NCI-H2196 (cell line): ENCODE measurements around the gene NMNAT2.
"Not testable (repeated sequence)": the region's sequence is repeated elsewhere in the genome, so short reads cannot be mapped to it uniquely, and the experiment has no call there.

ENCODE experiments used
- DNase-seq: peaks from one replicate; lab custom pipeline; 2025; ENCODE audit not compliant: unreplicated experiment; lab: John Stamatoyannopoulos, UW

The NMNAT2 gene

DNA sequence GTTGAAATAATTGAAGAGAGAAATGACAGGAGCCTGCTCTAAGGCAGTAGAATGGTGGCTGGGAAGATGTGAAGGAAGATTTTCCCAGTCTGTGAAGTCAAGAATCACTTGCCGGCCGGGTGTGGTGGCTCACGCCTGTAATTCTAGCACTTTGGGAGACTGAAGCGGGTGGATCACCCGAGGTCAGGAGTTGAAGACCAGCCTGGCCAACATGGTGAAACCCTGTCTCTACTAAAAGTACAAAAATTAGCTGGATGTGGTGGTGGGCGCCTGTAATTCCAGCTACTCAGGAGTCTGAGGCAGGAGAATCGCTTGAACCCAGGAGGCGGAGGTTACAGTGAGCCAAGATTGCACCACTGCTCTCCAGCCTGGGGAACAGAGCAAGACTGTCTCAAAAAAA lies 177.3 kb downstream of the NMNAT2 start:
- not testable (repeated sequence) for DNase-seq

DNA sequence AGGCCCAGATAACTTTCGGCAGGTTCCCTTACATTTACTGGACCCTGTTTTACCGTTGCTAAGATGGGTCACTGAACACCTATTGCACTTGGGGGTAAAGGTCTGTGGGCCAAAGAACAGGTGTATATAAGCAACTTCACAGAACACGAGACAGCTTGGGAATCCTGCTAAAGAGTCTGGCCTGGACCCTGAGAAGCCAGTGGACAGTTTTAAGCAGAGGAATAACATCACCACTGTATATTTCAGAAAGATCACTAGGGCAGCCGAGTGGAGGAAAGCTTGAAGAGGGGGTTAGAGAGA lies 177.7 kb downstream of the NMNAT2 start:
- DNase-seq: no peak

DNA sequence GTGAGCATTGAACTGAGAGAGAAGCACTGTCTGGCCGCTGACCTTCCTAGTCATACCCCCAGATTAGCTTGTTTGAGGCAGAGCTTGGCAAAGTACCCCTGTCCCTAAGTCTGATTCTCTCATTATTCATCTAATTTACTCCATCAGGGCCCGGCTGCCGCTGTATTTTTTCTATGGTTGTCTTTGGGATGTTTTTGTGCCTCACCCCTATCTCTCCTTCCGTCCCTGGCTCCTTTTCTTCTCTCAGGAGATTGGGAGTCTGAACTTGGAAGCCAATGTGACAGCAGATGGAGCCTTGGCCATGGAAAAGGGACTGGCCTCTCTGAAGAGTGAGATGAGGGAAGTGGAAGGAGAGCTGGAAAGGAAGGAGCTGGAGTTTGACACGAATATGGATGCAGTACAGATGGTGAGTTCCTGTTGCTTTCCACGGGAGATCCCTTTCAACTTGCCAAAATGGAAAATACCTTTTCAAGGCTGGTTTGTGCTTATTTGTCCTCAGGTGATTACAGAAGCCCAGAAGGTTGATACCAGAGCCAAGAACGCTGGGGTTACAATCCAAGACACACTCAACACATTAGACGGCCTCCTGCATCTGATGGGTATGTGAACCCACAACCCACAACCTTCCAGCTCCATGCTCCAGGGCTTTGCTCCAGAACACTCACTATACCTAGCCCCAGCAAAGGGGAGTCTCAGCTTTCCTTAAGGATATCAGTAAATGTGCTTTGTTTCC lies 178.2 kb downstream of the NMNAT2 start:
- DNase-seq: no peak

DNA sequence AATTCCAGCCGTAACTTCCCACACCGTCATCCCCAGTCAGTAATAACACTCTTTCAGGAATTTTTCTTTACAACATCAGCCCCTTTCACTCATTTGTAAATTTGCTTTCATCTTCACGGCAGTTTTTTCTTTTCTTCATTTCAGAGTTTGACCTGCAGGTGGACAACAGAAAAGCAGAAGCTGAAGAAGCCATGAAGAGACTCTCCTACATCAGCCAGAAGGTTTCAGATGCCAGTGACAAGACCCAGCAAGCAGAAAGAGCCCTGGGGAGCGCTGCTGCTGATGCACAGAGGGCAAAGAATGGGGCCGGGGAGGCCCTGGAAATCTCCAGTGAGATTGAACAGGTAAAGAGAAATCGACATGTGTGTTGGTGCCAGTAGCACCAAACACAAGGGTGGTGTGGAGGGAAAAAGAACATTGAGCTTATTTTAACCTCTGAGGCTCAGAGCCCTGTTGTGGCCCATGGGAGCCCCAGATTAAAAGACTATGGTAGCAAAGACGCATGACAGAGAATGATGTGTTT lies 178.9 kb downstream of the NMNAT2 start:
- no peak for DNase-seq

DNA sequence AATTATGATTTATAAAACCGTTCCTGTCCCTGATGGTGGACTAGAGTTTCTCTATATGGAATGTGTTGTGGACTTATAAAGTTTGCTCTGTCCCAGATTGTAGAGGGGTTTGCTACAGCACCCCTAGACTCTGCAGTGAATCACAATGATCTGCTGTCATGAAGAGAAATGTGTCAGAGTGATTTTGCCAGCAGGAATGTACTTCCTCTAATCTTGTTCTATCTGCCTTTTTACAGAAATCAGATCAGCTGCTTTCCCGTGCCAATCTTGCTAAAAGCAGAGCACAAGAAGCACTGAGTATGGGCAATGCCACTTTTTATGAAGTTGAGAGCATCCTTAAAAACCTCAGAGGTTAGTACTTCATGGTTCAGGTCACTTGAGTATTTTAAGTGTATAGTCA lies 180.1 kb downstream of the NMNAT2 start:
- no peak for DNase-seq

DNA sequence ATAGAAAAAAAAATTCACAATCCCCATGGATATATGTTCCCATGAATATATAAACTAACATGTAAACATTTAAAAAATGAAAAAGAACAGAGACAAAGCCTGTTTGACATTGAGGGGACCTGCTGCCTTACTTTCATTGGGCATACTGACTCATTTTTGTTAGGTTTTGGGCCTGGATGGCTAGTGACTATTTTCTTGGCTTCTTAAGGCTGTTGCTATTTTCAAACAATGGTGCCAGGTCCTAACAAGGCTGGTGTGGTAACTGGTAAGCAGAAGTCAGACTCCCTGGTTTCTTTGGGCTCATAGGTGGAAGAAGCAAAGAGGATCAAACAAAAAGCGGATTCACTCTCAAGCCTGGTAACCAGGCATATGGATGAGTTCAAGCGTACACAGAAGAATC lies 181.1 kb downstream of the NMNAT2 start:
- DNase-seq: no peak

DNA sequence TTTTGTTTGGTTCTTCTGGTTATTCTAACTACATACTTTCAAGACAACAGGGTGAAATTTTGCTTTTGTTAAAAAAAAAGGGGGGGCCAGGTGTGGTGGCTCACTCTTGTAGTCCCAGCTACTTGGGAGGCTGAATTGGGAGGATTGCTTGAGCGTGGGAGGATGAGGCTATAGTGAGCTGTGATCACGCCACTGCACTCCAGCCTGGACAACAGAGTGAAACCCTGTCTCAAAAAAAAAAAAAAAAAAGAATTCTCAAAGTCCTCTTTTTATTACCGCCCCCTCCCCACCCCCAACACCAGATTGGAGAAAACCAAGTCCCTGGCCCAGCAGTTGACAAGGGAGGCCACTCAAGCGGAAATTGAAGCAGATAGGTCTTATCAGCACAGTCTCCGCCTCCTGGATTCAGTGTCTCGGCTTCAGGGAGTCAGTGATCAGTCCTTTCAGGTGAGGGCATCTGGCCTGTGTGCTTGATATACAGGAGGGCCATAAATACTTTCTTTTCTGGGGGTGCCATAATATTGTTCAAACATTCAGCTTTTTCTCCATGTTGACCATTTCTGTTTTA lies 181.9 kb downstream of the NMNAT2 start:
- no peak for DNase-seq

DNA sequence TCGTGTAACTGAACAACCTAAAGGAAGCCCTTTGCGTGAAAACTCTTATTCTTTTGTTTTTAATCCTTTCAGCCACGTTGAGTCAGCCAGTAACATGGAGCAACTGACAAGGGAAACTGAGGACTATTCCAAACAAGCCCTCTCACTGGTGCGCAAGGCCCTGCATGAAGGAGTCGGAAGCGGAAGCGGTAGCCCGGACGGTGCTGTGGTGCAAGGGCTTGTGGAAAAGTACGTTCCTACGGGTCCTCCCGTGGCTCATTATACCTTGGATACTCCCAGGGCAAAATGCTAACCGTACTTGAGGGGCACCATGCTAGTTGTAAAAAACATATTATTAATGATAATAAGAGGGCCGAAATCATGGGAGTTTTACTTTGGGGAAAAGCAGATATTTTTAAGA lies 182.7 kb downstream of the NMNAT2 start:
- no peak for DNase-seq

DNA sequence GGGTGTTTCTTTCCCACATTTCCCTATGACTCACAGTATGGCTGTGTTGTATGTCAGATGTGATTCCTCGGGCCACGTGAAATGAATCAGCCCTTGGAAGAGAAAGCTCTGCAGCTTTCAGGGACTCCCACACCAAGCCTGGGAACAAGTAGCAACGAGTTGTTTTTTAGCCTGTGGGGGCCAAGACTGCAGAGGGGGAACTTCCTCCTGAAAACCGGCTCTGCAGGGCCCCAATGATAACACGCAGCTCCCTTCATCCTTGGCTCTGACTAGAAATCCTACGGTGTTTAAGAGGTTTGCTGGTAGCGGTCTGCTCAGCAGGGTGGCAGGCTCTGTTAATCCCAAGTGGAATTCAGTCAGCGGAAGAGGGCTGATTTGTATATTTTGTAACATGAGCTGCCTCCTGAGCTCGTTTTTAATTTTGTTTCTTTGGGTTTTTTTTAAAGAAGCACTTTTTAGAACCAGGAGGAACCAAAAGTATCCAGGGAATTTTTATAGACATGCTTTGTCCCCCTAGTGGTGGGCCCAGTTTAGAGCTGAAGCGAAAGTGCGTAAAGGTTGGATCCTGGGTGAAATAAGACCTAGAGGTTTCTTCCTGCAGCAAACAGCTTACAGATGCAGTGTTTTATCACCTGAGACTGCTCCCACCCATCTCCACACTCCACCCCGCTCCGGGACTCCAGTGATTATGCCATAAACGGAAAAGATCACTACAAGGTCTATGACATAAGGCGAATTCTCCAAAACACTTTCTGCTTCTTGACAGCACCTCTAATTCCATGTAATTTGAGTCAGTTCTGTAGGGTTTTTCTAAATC lies 183.3 kb downstream of the NMNAT2 start:
- peak; percentile 31 for DNase-seq

DNA sequence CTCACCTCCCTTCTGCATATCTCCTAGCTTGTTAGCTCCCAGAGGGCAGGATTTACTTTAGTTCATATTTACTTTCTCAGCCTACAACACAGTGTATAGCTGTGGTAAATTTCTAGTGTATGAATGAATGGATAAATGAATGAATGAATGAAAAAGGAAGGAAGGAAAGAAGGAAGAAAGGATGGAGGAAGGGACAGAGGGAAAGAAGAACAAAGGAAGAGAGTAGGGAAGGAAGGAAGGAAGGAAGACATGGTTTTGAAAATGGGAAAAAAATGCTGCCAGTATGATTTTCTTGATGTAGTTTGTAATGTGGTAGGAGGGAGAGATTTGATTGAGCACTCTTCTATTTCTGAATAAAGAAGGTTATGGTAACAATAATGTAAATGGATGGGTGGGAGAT lies 185.1 kb downstream of the NMNAT2 start:
- DNase-seq: no peak

DNA sequence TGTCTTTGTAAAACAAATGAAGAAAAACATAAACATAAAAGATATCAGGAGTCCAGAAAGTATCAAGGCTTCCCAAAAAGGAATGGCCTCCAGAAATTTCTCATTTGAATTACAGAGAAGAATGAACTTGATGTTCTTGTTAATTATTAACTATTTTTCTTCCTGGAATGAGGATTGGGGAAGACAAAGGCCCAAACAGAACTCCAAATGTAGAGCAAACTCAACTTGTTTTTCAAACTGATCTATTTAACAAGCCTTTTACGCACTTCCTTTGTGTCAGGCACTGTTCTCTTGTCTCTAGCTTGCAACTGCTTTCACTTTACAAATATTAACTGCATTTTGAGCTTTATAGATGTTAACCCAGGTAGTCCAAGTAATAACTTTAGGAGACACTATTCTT lies 186.6 kb downstream of the NMNAT2 start:
- DNase-seq: no peak

DNA sequence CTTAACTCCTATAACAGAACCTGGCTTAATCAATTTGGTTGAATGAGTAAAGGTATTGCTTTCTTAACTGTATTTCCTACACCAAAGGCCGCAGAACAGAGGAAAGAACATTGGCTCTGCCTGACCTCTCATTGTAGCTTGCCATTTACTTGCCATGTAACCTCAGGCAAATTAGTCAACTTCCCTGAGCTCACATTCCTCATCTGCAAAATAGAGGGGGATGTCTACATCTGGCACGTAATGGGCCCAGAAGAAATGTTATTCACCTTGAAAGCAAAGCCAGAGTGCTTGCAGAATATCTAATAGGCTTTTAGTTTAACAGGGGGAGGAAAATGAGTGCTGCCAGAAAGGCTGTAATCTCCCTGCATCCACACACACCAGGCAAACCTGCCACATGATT lies 187.8 kb downstream of the NMNAT2 start:
- no peak for DNase-seq

DNA sequence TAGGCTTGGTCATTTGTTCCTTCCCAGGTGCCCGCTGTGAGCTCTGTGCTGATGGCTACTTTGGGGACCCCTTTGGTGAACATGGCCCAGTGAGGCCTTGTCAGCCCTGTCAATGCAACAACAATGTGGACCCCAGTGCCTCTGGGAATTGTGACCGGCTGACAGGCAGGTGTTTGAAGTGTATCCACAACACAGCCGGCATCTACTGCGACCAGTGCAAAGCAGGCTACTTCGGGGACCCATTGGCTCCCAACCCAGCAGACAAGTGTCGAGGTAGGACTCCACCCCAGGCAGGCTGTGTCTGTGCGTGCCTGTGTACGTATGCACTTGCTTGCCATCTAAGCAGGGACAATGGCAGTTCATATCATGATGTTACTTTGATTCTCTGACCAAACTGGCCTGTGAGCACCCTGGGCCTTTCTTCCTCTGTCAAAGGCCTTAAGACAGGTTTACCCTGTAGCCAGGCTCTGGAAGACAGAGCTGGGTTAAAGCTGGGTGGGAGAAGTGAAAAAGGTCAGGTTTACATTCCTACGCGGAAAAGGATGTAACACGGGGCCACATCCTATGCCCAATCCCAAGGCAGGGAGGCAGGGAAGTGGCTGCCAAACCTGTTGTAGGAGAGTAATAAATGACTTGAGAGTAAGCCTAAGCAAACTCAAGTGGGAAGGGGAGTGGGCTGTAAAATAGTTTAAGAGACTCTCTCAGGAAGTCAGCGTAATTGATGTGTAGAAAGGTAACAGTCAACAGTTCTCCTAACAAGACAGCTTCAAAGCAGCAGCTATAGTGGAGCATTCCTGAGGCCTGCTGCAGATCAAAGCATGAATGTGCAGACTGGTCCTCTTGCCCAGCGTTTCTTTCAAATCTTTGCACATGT lies 189.6 kb downstream of the NMNAT2 start:
- no peak for DNase-seq

DNA sequence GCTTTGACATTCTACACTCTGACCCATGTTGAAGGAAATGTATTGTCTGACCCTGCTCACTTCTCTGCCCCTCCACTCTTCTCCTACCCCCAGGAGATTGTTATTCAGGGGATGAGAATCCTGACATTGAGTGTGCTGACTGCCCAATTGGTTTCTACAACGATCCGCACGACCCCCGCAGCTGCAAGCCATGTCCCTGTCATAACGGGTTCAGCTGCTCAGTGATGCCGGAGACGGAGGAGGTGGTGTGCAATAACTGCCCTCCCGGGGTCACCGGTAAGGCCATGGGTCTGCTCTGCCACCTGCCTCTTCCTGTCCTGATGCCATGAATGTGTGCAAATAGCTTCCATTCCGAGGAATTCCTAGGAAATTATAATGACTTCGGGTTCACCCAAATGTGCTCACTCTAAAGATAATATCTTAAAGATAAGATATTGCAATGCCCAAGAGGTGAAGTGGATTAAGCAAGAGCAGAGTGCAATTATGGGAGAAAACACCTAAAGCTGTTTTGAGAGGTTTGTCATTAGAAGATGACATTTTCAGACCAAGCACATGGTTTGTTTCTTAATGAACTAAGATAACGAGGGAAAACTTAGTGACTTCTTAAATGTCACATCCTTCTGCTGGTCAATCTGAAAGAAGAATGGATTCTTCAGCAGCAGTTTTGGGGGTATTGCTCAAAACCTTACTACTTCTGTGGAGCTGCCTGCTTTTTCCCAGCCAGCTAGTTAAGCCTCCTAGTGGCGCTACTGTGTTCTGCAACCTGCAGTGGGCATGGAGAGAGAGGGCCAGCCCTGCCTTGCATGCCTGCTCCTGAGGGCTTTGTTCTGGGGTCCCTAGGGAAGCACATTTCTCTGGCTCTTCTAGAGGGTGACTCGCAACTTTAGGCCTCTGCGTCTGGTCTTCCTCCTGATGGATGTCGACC lies 190.5 kb downstream of the NMNAT2 start:
- DNase-seq: peak; percentile 35

DNA sequence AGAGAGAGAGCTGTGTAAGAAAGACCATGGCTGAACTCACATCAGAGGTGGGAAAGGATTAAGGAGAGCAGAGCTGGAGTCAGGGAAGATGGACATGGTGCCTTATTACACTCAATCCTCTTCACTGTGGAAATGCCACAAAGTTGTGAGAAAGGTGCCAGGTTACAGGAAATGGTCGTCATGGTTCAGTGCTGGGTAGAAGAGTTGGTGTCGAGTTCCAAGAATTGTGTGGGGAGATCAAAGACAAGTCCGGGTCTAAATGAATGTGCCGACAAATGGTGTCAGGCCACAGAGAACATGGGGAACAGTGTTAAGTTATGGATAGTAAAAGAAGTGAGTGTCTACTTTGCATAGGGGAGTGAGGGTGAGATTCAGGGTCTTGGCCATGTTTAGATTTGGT lies 191.2 kb downstream of the NMNAT2 start:
- no peak for DNase-seq

DNA sequence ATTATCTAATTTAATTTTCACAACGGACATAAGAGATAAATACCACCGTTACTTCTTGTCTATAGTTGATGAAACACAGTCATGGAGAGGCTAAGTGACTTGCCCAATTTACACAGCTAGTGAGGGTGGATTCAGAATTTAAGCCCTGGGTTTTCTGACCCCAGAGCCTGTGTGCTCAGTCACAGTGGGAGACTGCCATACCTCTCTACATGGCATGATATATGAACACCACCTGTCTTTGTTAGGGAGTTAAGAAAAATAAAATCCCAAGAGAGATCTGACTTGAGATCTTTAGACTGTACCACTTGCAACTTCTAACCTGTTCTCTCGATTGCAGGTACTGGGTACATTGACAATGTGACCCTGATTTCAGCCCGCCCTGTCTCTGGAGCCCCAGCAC lies 191.8 kb downstream of the NMNAT2 start:
- DNase-seq: no peak

DNA sequence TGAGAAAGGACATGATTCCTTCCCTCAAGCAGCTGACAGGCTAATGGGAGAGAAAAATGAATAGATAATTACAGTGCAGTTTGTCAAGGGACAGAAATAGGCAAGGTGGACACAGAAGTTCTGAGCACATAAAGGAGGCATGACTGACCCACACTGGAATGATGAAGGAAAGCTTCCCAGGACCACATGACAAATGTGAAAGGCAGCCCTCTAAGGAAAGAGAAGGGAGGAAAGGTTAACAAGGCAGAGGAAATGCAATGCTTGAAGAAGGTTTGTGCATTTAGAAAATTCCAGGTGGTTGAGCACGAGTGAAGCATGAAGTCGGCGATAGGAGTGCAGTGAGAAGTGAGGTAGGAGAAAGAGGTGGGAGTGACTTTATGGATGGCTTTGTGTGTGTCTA lies 194.7 kb downstream of the NMNAT2 start:
- DNase-seq: no peak

DNA sequence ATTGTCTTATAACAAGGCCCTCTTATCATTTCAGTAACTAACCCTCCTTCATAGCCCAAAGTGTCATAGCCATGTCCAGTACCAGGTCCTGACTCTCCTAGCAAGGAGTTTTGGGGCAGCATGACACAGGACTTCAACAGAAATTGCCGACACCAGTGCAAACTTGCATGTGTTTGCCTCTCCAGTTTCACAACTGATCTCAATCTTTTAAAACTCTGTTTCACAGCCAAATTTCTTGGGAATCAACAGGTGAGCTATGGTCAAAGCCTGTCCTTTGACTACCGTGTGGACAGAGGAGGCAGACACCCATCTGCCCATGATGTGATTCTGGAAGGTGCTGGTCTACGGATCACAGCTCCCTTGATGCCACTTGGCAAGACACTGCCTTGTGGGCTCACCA lies 195.3 kb downstream of the NMNAT2 start:
- DNase-seq: no peak

DNA sequence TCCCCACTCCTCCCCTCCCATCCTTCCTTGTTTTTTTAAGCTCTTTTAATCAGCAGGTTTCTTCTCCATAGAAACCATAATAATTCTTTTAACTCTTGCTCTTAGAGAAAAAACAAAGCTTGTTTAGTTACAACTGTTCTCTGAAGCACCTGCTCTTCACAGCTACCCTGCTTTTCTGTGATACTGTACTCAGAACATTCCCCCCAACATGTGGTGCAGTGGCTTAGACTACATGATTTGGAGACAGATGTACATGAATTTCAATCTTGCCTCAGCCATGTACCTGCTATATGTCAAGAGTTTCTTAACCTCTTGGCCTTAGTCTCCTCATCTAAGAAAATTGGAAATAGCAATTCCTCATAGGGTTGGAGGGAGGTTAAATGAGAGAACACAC lies 198.6 kb downstream of the NMNAT2 start:
- no peak for DNase-seq

DNA sequence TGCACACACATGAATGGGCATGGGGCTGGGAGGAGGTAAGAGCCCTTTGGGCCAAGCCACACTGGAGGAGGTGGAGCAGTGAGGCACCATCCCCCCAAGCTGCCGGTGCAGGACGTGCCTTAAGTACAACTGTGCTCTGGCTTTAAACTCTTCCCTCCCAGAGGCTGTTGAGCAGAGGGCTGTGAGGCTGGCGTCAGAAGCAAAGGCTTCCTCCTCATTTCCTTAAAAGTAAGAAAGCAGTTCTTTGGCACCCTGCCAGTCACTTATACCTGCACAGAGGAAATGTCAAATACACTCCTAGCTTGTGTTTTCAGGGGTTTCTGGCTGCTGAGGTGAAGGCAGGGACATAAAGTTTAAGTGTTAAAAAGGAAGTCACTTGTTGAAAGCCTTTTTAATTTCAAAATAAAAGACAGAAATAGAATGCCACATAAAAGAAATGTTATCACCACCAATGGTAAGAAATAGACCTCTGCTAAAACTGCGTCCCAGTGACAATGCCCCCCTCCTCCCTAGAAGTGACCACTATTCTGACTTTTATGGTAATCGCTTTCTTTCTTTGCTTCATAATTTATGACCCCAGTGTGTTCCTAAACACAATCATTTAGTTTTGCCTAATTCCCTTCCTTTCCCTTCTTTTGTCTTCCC lies 199.1 kb downstream of the NMNAT2 start:
- no peak for DNase-seq
